GM15510 (cell line): Measurements from ENCODE around the gene ZNF460.

ENCODE experiments used
- POLR2A ChIP-seq: IDR thresholded peaks from 3 replicates; pipeline ENCODE4 v1.6.1; 2011; ENCODE audit warnings: borderline replicate concordance; ENCODE audit not compliant: insufficient read length; ENCODE audit errors: extremely low read depth

ZNF460 gene

DNA sequence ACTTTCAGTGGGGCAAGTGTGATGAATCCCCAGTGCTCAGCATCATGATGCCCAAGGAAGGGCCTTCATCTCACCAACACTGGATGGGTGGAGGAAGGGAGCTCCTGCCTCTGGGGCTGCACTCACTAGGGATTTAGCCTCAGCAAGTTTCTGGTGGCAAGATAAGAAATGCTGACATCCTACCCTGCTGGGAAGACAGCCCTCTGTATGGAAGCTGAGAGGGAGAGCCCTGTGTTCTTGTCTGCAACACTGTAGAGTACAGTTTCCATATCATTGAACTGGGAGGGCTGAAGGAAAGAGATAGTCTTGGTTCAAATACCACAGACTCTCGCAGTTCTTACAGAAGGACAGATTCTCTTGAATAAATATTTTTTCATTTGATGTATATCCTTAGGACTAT, 7.3 kb upstream of the ZNF460 start:
- no peak for TF ChIP-seq POLR2A

DNA sequence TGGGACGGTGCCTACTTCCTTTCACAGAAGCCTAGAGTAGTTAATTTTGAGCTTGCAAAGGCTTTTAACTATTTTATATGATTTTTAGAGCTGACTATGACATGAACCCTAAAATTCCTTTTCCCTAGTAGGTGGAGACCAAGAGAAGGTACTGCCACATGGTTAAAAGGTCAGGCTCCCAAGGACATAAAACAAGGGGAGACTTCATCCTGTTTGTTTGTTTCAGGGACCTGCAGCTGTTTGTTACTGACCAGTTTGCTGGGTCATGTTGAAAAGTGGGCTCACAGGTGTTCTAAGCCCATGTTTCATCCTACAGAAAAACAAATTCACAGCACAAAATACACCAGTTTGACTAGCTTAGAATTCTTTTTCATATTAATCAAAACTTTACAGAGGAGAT, 3.9 kb upstream of the ZNF460 start:
- no peak for TF ChIP-seq POLR2A

GRCh38 chr19:57279418-57280164, 694 bp upstream of the ZNF460 start:
- peak; percentile 56 for TF ChIP-seq POLR2A

GRCh38 chr19:57280962-57281400, 696 bp downstream of the ZNF460 start:
- no peak for TF ChIP-seq POLR2A

GRCh38 chr19:57282011-57282643, 1.8 kb downstream of the ZNF460 start:
- no peak for TF ChIP-seq POLR2A

DNA sequence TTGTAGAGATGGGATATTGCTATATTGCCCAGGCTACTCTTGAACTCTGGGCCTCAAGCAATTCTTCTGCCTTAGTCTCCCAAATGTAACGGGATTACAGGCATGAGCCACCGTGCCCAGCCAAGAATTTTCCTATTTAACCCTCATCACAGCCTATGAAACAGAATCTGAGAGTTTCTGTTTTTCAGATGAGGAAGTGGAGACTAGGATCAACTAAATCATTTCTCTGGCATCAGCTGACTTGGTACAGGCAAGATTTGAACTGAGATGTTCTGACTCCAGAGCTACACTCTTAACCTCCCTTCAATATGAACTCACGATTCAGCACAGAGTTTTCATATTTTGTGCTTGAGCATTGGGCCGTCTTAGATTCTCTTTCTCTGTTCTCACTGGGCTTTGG, 8.1 kb downstream of the ZNF460 start:
- TF ChIP-seq POLR2A = no peak

DNA sequence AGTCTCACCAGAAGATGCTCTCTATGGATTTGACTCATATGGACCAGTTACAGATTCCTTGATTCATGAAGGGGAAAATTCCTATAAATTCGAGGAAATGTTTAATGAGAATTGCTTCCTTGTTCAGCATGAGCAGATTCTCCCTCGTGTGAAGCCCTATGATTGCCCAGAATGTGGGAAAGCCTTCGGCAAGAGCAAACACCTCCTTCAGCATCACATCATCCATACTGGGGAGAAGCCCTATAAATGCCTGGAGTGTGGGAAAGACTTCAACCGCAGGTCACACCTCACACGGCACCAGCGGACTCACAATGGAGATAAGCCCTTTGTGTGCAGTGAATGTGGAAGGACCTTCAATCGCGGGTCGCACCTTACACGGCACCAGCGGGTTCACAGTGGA, 10.7 kb downstream of the ZNF460 start:
- TF ChIP-seq POLR2A = no peak

GRCh38 chr19:57292547-57292946, 12.3 kb downstream of the ZNF460 start:
- no peak for TF ChIP-seq POLR2A

DNA sequence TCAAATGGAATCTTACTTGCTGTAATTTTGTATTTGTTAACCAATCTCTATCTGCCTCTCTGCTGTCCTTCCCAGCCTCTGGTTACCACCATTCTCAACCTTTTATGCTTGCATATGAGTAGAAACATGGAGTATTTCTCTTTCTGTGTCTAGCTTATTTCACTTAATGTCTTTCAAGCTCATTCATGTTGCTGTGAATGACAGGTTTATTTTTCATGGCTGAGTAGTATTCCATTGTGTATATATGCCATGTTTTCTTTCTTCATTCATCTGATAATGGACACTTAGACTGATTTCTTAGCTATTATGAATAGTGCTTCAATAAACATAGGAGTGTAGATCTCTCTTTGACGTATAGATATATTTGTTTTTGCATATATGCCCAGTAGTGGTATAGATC, 13.4 kb downstream of the ZNF460 start:
- no peak for TF ChIP-seq POLR2A

DNA sequence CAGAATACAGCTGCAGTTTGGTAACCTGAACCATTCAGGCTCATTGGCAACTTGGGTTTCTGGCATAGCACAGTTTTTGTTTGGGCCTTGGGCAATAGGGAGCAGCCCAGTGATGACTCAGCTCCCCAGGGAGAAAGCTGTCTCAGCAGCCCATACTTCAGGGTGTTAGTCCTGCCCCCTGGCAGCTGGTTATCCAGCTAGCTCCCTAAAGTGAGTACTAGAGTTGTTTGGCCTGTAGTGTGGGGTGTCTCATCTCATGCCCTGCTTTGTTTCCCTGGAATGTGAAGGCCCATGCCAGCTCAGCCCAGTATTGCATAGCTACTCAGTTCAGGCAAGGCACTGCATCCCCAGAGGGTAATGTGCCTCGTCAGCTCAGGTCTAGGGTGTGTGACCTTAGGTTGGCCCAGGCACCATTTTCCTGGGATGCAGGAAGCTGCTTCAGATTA, 21.8 kb downstream of the ZNF460 start:
- no peak for TF ChIP-seq POLR2A

DNA sequence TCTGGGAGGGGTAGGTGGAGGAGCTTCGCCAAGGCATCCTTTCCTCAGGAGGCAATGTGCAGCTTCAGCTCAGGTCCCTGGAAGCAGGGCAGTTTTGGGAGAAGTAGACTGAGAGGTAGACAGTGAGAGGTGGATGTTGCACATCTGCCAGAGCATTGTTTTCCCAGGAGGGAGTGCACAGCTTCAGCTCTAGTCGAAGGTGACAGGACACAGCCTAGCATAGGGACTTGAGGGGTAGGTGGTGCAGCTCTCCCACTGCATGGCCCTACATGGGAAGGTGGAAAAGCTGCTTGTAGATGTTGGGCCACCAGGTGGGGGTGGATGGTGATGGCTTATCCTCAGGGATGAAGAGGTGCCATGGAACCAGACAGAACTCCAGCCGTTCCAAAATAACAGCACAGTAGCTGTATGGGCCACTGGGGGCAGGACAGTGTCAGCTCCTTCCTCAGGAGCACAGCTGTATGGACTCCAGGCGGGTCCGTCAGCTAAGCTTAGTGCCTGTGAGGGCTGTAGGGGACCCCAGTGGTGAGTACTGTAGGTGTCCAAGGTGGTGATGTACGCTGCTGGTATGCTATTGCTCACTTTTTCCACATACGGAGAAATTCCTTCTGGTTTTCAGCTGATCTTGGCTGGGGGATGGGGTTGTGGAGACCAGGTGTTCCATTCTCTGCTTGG, 22.6 kb downstream of the ZNF460 start:
- TF ChIP-seq POLR2A = no peak

DNA sequence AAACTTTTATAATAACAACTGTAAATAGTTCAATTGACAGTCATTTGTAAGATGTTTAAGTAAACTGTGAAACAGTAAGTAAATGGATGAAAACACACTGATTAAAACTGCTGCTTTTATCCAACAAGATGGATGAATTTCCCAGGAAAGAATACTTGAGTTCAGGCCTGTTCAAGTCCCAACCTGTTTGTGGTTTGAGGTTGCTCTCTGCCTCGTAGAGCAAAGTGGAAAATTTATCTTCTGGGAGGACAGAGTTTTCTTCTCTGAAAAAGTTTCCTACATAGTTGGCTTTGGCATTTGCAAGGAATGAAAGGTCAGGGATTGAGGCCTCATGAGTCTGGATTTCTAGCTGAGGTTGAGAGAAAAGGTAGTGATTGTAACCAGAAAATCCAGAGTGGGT, 24.8 kb downstream of the ZNF460 start:
- no peak for TF ChIP-seq POLR2A

GRCh38 chr19:57308514-57308913, 28.2 kb downstream of the ZNF460 start:
- TF ChIP-seq POLR2A = no peak

DNA sequence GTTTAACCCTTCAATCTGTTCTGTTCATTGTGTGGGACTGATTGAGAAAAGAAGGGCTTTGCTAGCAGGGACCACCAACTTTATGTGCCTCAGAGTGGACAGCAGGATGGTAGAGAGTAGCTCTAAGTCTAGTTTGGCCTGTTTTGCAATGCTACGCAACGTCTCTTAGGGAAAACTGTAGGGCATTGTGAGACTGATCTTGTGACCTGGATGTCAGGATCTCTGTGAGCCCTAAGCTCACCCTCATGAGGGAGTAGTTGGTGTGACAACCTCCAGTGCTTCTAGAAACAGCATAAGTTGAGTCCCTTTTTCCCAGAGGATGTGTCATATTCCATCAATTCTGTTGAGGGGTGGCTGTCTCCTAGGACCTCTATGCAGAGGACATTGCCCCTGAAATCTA, 30.5 kb downstream of the ZNF460 start:
- no peak for TF ChIP-seq POLR2A

DNA sequence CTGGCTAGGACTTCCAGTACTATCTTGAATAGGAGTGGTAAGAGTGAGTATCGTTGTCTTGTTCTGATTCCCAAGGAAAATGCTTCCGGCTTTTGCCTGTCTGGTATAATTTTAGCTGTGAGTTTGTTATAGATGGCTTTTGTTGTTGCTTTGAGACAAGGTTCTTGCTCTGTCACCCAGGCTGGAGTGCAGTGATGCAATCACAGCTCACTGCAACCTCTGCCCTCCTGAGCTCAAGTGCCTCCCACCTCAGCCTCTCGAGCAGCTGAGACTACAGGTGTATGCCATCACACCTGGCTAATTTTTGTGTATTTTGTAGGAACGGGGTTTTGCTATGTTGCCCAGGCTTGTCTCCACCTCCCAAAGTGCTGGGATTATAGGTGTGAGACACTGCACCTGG, 33.9 kb downstream of the ZNF460 start:
- TF ChIP-seq POLR2A = no peak

- TF ChIP-seq POLR2A = no peak
Measured at GRCh38 chr19:57317503-57317902, 37.2 kb downstream of the ZNF460 start.

DNA sequence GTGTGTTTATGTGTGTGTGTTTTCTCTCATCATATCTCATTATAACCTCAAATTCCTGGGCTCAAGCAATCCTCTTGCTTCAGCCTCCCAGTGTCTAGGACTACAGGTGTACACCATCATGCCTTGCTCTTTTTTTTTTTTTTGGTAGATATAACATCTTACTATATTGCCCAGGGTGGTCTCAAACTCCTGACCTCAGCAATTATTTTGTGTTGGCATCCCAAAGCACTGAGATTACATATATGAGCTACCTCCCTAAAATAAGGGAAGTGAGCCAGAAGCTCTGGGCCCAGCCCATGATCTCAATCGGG, 39.5 kb downstream of the ZNF460 start:
- TF ChIP-seq POLR2A = no peak
